ENCODE results near the gene ATXN7.

The ATXN7 gene

DNA sequence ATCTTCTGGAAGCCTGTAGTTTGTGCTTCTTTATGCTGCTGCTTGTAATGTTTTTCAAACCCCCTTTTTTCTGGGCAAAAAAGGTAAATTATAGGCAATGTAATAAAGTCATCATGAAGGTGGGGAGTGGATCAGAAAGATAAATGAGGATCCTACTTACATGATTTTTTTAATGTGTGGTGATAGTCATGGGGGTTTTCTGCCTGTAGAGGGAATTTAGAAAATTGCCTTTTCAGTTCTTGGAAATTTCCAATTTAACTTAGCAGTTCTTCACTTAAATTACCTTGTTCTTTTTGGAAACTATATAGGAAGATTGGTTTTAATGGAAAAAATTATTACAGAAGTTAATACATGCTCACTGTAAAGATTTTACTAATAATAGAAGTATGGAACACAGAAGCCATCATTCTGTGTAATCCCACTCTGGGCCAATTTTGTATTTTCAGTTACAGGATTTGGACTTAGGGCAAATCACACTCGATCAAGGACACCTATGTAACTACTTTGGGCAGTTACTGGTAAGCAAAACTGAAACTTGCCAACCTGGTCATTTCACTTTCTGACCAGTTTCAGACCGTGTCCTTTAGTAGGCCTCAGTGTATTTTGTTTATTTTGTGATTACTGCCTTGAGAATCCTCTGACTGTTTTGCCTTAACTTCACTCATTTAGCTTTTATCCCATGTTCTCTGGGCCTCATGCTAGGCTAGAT lies 59.0 kb downstream of the ATXN7 start:
- H3K4me1 Mint-ChIP-seq = peaks cover 7% of the 10 kb centered on the region
- H3K27me3 Mint-ChIP-seq = no peaks in the 10 kb centered on the region
- H3K36me3 Mint-ChIP-seq = peaks cover 70% of the 10 kb centered on the region
- no peak overlapping the region for H3K4me3 Mint-ChIP-seq
- H3K27ac Mint-ChIP-seq = no peak overlapping the region
- CTCF ChIA-PET = no interaction called here
- DNase-seq = no peak
- no peaks in the 10 kb centered on the region for H3K9me3 Mint-ChIP-seq

DNA sequence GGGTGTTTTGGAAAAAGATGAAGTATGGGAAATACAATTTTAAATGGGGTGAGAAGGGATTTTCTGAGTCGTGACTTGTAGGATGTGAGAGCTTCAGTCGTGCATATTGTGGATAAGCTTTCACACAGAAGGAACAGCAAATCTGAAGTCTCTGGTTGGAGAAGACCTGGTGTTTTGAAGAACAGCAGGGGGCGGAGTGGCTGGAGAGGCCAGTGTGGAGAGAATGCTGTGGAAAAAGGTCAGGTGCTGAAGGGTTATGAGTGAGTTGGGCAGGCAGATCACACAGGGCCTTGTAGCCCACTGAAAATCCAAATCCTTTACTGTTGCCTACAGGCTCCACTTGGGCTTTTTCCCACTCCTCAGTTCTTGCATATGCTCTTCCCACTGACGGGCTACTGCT lies 62.6 kb downstream of the ATXN7 start:
- Mint-ChIP-seq H3K36me3 (peaks cover 63% of the 10 kb centered on the region), H3K4me1 (peaks cover 9% of the 10 kb centered on the region), H3K9me3 (no peaks in the 10 kb centered on the region), H3K4me3 (no peak overlapping the region), H3K27me3 (no peaks in the 10 kb centered on the region), H3K27ac (no peak overlapping the region)
- no peak for DNase-seq
- CTCF ChIA-PET = interaction anchor here (1.0 kb wide), 1 partner anchor 9 kb away, joined by 4 read pairs; no protein-coding TSS in a partner anchor

DNA sequence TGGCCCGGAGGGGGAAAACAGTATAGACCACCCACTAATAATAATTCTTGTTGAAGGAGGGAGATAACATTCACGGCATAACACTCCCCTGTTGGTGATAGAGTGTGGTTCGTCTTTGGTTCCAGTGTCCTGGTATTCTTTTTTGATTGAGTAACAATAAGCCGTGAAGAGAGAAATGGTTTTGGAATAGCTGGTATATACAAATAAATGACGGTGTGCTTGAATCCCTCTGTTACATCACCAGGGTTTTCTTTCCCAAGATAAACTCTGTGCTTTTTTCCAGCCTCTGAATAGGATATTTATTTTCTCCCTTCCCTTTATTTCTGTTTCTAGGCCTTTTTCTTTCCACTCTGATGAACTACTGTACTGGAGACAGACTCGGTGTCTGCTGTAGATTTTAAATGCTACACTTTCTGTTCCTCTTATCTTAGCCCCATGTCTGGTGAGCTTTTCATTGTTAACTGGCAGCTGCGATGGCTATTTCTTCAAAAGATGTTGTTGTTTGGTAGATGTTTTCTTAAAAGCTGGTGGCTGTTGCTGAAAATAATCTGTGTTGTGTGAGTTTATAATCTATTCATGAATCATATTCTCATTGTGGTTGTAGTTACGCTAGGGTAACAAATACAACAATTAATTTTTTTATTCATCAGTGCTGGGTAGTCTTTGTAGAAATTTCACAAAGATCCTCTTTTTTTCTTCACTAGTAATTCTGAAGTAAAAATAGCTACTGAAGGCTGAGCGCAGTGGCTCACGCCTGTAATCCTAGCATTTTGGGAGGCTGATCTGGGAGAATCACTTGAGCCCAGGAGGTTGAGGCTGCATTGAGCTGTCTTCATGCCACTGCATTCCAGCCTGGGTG lies 64.0 kb downstream of the ATXN7 start:
- DNase-seq = no peak
- Mint-ChIP-seq H3K4me1 (peaks cover 19% of the 10 kb centered on the region), H3K36me3 (peaks cover 56% of the 10 kb centered on the region), H3K9me3 (no peaks in the 10 kb centered on the region), H3K27ac (no peak overlapping the region), H3K4me3 (no peak overlapping the region), H3K27me3 (no peaks in the 10 kb centered on the region)
- CTCF ChIA-PET = interaction anchor here (1.1 to 1.9 kb wide), 3 partner anchors 13 to 66 kb away, joined by 4 to 7 read pairs (median 7); no protein-coding TSS in a partner anchor

DNA sequence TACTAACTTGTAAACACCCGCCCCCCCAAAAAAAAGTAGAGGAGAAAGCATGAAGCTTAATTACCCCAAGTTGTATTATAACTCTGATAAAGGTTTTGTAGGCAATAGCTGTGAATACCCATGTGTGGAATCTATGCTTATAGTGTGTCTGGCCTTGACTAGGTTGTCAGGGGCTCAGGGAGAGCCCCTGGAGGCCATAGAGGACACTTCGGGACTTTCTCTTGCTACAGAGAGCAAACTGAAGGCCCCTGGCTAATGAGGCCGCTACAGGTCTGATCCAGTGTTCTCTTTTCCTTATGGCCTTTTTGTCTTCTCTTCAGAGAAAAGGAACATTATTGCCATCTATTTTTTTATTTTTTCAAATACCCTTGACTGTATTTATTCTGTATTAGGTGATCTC lies 67.6 kb downstream of the ATXN7 start:
- Mint-ChIP-seq H3K9me3 (no peaks in the 10 kb centered on the region), H3K27ac (no peak overlapping the region), H3K36me3 (peaks cover 41% of the 10 kb centered on the region), H3K4me1 (peaks cover 45% of the 10 kb centered on the region), H3K27me3 (no peaks in the 10 kb centered on the region), H3K4me3 (no peak overlapping the region)
- CTCF ChIA-PET = no interaction called here
- no peak for DNase-seq

GRCh38 chr3:63932509-63933212 lies 69.0 kb downstream of the ATXN7 start:
- no peak for DNase-seq
- Mint-ChIP-seq H3K36me3 (peaks cover 35% of the 10 kb centered on the region), H3K4me3 (no peak overlapping the region), H3K27me3 (no peaks in the 10 kb centered on the region), H3K9me3 (no peaks in the 10 kb centered on the region), H3K27ac (peak overlapping the region; percentile 84), H3K4me1 (peaks cover 55% of the 10 kb centered on the region)
- CTCF ChIA-PET = no interaction called here

DNA sequence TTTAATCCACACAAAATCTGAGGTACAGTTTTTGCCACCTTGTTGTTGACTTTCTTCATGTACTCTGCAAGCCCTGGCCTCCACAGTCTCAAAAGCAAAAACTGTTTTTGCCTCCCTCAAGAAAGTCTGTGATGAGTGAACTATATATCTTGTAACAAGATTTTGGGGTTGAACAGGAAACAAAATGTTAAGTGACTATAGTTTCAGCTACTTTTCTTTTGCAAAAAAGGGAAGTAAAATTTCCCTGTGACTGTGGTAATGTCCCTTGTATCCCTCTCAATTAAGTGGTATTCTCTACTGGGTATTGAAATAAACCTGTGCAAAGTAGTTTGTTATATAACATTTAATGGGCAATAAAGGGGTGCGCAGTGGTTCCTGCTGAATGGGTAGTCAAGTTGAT lies 69.8 kb downstream of the ATXN7 start:
- Mint-ChIP-seq H3K4me3 (no peak overlapping the region), H3K36me3 (peaks cover 34% of the 10 kb centered on the region), H3K27me3 (no peaks in the 10 kb centered on the region), H3K9me3 (no peaks in the 10 kb centered on the region), H3K27ac (peak overlapping the region; percentile 84), H3K4me1 (peaks cover 61% of the 10 kb centered on the region)
- DNase-seq = no peak
- CTCF ChIA-PET = no interaction called here

- no peaks in the 10 kb centered on the region for H3K27me3 Mint-ChIP-seq
- H3K9me3 Mint-ChIP-seq = no peaks in the 10 kb centered on the region
- H3K4me3 Mint-ChIP-seq = no peak overlapping the region
- CTCF ChIA-PET = no interaction called here
- peak; percentile 33 for DNase-seq
- H3K36me3 Mint-ChIP-seq = peaks cover 34% of the 10 kb centered on the region
- H3K4me1 Mint-ChIP-seq = peaks cover 65% of the 10 kb centered on the region
- H3K27ac Mint-ChIP-seq = peak overlapping the region; percentile 84
These were observed 70.6 kb downstream of the ATXN7 start for GRCh38 chr3:63934041-63934866.

- CTCF ChIA-PET = no interaction called here
- H3K4me3 Mint-ChIP-seq = no peak overlapping the region
- H3K27me3 Mint-ChIP-seq = no peaks in the 10 kb centered on the region
- peaks cover 35% of the 10 kb centered on the region for H3K36me3 Mint-ChIP-seq
- no peaks in the 10 kb centered on the region for H3K9me3 Mint-ChIP-seq
- H3K4me1 Mint-ChIP-seq = peaks cover 57% of the 10 kb centered on the region
- no peak for DNase-seq
- no peak overlapping the region for H3K27ac Mint-ChIP-seq
These were observed 73.3 kb downstream of the ATXN7 start for GRCh38 chr3:63936925-63937324.

GRCh38 chr3:63937661-63938651 lies 74.3 kb downstream of the ATXN7 start:
- no peak overlapping the region for H3K4me3 Mint-ChIP-seq
- no peaks in the 10 kb centered on the region for H3K9me3 Mint-ChIP-seq
- DNase-seq = no peak
- CTCF ChIA-PET = no interaction called here
- no peaks in the 10 kb centered on the region for H3K27me3 Mint-ChIP-seq
- peaks cover 53% of the 10 kb centered on the region for H3K4me1 Mint-ChIP-seq
- peaks cover 35% of the 10 kb centered on the region for H3K36me3 Mint-ChIP-seq
- H3K27ac Mint-ChIP-seq = peak overlapping the region; percentile 67

DNA sequence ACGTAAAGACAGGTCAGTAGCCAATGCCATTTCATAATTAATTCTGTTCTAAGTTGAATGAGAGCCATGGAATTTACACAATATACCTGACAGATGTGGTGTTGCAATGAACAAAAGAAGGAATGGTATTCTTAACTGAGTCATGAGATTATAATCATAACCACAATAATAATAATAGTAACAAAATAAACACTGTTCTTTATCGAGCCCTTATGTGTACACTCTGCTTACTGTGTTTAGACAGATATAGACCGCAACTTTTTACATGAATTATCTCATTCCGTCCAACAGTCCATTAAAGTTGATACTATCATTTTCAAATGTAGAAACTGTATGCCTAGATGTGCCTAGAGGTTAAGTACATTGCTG lies 76.7 kb downstream of the ATXN7 start:
- CTCF ChIA-PET = interaction anchor here (0.6 kb wide), 1 partner anchor 545 kb away, joined by 3 read pairs; no protein-coding TSS in a partner anchor
- H3K27me3 Mint-ChIP-seq = no peaks in the 10 kb centered on the region
- no peak overlapping the region for H3K4me3 Mint-ChIP-seq
- peaks cover 40% of the 10 kb centered on the region for H3K4me1 Mint-ChIP-seq
- no peak for DNase-seq
- H3K9me3 Mint-ChIP-seq = no peaks in the 10 kb centered on the region
- peaks cover 32% of the 10 kb centered on the region for H3K36me3 Mint-ChIP-seq
- no peak overlapping the region for H3K27ac Mint-ChIP-seq

DNA sequence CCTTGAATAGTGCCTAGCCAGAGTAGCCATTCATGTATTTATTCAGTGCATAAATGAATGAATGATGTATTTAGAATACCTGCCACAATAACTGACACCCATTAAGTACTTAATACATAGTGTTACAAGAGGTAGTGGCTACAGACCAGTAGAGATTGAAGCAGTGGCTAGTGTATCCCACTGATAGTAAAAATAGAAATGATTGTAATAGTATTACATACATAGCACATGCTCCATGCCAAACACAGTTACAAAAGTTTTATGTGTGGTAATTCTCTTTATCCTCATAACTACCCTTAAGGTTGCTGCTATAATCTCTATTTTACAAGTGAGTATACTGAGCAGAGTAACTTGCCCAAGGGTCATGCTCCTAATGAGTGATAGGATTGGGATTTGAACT lies 78.9 kb downstream of the ATXN7 start:
- CTCF ChIA-PET = no interaction called here
- Mint-ChIP-seq H3K4me3 (no peak overlapping the region), H3K27ac (no peak overlapping the region), H3K36me3 (peaks cover 40% of the 10 kb centered on the region), H3K27me3 (no peaks in the 10 kb centered on the region), H3K4me1 (peaks cover 48% of the 10 kb centered on the region), H3K9me3 (no peaks in the 10 kb centered on the region)
- DNase-seq = no peak

DNA sequence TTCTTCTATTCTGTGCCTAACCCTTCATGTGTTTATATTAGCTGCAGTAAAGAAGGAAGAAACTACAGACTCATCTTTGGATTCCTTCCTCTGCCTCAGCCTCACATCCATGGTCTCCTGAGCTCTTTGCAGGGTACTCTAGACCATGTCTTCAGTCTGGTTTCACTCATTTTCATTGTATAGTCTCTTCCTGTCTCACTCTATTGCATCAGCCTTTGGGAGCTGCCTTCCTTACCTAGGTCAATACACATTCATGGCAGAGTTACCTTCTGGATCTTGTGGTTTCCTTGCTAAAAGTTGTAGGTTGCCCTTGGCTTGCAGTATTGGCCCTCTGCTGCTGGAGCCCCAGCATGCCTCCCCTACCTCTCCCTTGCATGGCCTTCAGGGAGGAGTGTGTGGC lies 80.0 kb downstream of the ATXN7 start:
- no peak for DNase-seq
- CTCF ChIA-PET = no interaction called here
- Mint-ChIP-seq H3K27ac (no peak overlapping the region), H3K4me1 (peaks cover 47% of the 10 kb centered on the region), H3K36me3 (peaks cover 48% of the 10 kb centered on the region), H3K9me3 (no peaks in the 10 kb centered on the region), H3K4me3 (no peak overlapping the region), H3K27me3 (no peaks in the 10 kb centered on the region)

DNA sequence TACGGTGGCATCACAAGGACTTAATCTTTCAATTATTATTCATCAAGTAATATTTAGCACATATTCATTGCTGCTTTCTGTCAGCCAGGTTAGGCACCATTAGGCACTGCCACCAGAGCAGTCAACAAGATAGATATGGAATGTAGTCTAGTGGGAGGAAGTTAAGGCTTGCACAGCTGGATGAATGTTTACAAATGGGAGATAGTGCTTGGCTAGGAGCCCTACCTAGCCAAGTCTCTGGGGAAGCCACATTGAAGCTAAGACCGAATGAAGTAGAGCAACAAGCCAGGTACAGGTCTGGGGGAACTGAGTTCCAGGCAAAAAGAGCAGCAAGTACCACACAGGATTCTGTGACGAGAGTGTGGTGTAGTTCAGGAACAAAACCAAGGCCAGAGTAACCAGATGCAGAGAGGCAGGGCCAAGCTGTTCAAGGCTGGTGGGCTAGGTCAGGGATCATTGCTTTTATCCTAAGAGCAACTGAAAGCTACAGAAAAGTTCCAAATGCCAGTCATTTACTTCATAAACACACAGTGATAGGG lies 82.0 kb downstream of the ATXN7 start:
- Mint-ChIP-seq H3K27me3 (no peaks in the 10 kb centered on the region), H3K9me3 (no peaks in the 10 kb centered on the region), H3K4me1 (peaks cover 51% of the 10 kb centered on the region), H3K27ac (no peak overlapping the region), H3K4me3 (no peak overlapping the region), H3K36me3 (peaks cover 41% of the 10 kb centered on the region)
- DNase-seq = no peak
- CTCF ChIA-PET = interaction anchor here (1.0 to 1.8 kb wide), 2 partner anchors 18 to 48 kb away, joined by 3 to 5 read pairs; no protein-coding TSS in a partner anchor
